HG03469 (cell line): ENCODE results near the gene UBE2R2.

Experiments used
- ATAC-seq: cut with Tn5 transposase; IDR thresholded peaks from one replicate; pipeline ENCODE4 v1.9.1; 2021; ENCODE audit warnings: mild to moderate bottlenecking, moderate library complexity, moderate number of reproducible peaks; ENCODE audit not compliant: unreplicated experiment

The UBE2R2 gene

GRCh38 chr9:33880211-33881089, 63.5 kb downstream of the UBE2R2 start:
- ATAC-seq, result no peak

GRCh38 chr9:33881635-33882034, 64.7 kb downstream of the UBE2R2 start:
- ATAC-seq, result no peak

- ATAC-seq, result no peak
Measured at GRCh38 chr9:33884856-33885701, 68.1 kb downstream of the UBE2R2 start.

GRCh38 chr9:33885948-33886347, 69.0 kb downstream of the UBE2R2 start:
- ATAC-seq, result no peak

DNA sequence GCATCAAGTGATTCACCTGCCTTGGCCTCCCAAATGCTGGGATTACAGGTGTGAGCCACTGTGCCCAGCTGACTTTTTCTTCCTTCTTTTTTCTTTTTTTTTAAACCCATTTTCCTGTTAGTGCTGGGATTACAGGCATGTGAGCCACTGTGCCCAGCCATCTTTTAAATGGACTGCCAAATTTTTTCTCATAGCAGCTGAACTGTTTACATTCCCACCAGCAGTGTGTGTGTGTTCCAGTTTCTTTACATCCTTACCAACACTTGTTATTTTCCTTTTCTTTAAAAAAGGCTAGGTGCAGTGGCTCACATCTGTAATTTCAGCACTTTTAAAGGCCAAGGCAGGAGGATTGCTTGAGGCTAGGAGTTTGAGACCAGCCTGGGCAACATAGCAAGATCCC, 76.9 kb downstream of the UBE2R2 start:
- no peak for ATAC-seq

DNA sequence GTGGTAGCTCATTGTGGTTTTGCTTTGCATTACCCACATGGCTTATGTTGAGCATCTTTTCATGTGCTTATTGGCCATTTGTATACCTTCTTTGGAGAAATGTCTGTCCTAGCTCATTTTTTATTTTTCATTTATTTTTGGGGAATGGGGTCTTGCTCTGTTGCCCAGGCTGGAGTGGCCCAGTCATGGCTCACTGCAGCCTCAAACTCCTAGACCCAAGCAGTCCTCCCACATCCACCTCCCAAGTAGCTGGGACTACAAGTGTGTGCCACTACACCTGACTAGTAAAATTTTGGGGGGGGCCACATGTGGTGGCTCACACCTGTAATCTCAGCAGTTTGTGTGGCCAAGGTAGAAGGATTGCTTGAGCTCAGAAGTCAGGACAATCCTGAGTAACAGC, 77.4 kb downstream of the UBE2R2 start:
- ATAC-seq, result no peak

DNA sequence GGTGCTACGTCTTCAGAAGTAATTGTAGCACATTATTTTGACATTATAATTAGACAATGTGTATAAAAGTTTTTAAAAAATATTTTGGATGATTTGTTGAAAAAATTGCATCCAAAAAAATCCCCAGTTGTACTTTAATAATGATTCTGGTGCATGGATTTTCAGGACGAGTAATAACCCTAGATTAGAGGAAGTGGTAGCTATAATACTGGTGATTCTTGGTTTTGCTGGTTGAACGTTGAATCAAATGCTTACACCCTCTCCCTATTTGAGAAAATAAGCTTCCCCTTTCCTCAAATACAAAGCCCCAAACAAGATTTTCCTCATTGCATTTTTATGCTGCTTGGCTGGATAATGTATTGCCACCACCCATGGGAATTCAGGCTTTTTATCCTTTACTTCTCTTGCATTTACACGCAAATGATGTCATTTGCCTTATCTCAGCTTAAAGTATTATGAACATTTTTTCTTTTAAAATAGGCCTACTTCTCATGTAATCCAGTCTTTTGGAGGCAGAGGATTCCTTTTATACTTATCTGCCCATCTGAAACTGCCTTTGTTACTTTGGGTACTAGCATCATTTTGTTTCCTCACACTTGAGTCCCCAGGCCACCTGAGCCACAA, 86.3 kb downstream of the UBE2R2 start:
- ATAC-seq, result no peak

DNA sequence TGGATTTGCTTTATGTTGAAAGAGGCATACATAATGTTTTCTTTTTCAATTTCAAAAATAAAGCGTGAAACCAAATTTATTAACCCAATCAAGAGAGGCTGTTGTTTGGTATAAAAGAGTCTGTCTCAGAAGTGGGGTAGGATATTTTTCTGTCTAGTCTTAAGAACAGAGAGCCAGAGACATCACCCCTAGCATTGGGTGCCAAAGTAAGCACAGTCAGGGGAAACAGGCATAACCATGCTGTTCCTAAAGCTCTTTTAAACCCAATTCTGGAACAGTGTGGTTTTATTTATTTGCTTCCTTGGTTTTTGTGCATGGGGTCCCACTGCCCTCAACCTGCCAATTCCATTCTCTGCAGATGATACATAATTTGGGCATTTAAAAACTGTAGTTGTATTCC, 88.2 kb downstream of the UBE2R2 start:
- no peak for ATAC-seq

GRCh38 chr9:33906769-33907168, 89.8 kb downstream of the UBE2R2 start:
- ATAC-seq, result no peak

DNA sequence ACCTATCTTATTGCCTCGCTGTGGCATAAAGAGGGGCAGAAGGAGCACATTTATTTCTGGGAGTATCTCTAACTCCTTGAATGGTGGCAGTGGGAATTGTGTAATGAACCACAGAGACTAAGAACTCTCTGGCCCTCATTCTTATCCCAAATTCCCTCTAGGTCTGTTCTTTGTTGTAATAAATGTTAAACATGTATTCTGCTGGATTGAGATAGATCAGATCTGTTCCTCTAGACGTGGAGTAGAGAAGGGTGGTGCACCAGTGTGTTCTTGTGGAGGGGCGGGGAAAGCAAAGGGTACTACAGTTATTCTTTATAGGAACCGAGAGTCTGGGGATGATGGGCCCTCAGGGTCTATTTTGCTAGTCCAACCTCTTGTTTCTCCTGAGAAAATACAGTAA, 90.4 kb downstream of the UBE2R2 start:
- no peak for ATAC-seq

- ATAC-seq, result no peak
Measured at GRCh38 chr9:33908114-33908513, 91.2 kb downstream of the UBE2R2 start.

GRCh38 chr9:33908749-33909148, 91.8 kb downstream of the UBE2R2 start:
- ATAC-seq, result no peak

GRCh38 chr9:33913541-33913940, 96.6 kb downstream of the UBE2R2 start:
- ATAC-seq, result no peak

DNA sequence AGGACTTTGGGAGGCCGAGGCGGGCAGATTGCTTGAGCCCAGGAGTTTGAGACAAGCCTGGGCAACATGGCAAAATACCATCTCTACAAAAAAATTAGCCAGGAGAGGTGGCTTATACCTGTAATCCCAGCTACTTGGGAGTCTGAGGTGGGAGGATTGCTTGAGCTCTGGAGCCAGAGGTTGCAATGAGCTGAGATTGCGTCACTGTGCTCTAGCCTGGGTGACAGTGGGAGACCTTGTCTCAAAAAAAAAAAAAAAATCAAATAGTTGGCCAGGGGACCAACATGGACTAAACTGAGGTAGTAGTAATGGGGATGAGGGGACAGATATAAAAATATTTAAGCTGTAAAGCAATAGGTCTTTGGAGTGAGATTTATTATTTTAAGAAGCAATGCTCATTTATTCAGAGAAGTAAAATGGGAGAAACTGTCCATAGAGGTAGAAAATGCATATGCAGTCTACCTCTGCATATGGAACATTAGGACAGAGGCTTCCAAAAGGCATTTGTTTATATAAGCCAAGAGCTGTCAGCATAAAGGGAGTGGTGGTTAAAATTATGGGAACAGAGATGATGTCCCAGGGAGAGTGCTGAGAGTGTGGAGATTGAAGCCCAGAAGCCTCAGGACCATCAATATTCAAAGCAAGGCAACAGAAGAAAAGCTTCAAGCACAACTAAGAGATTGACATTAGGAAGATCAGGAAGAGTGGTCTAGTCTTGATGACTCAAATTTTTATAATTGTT, 98.1 kb downstream of the UBE2R2 start:
- ATAC-seq, result no peak

DNA sequence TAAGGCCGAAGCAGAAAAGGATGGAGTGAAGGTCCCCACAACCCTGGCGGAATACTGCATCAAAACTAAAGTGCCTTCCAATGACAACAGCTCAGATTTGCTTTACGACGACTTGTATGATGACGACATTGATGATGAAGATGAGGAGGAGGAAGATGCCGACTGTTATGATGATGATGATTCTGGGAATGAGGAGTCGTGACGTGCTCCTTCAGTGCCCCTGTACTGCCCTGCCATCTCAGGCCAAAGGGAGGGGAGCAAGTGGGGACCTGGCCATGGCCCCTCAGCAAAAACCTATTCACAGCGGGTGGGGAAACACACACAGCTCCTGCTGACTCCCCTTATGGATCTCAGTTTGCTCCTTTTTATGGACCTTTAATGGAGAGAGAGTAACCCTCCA, 100.1 kb downstream of the UBE2R2 start:
- ATAC-seq, result no peak

- no peak for ATAC-seq
Measured at GRCh38 chr9:33919276-33919897, 102.4 kb downstream of the UBE2R2 start.

- ATAC-seq, result no peak
Measured at GRCh38 chr9:33921967-33922895, 105.3 kb downstream of the UBE2R2 start.

GRCh38 chr9:33923079-33923478, 106.1 kb downstream of the UBE2R2 start:
- no peak for ATAC-seq

GRCh38 chr9:33923998-33924701, 107.2 kb downstream of the UBE2R2 start:
- ATAC-seq, result no peak
